OCI-LY7 (cell line): ENCODE data around the gene ID2. TPM values are rescaled to one million over a fixed set of nuclear protein-coding genes. Genes with fewer than 3 reads are reported as not detected.

ENCODE experiments used
- BruUV-seq: library from RNA; stranded (reverse); fragments of 400-500 nt; replicated peaks from 2 replicates; lab custom pipeline; 2021; lab: Mats Ljungman, UMichigan
- CTCF ChIA-PET: fragments of 300-600 bp; sonication (Branson Sonifier 250); formaldehyde crosslinking; loops from one replicate; lab custom pipeline; 2022; ENCODE audit warnings: antibody characterized with exemption; ENCODE audit not compliant: unreplicated experiment; lab: Charles Lee
- POLR2A ChIA-PET: fragments of 300-600 bp; sonication (Branson Sonifier 250); formaldehyde crosslinking; loops from one replicate; lab custom pipeline; 2022; ENCODE audit warnings: antibody characterized with exemption; lab: Charles Lee
- DNase-seq: peaks from one replicate; pipeline ENCODE4 v3.0.0-alpha.2; 2015; ENCODE audit warnings: low spot score
- H2AFZ ChIP-seq: fragments of 200-600 bp; sonication (generic), shearing (Covaris generic); 2 replicates; pipeline ENCODE4 v1.6.1; 2014; ENCODE audit warnings: mild to moderate bottlenecking, antibody characterized with exemption, low read length, moderate library complexity
- H3K27ac ChIP-seq: fragments of 200-600 bp; sonication (generic); 2 replicates; pipeline ENCODE4 v1.5.1; 2014; ENCODE audit warnings: mixed run types, low read depth, mild to moderate bottlenecking, moderate library complexity, low read length, inconsistent platforms; ENCODE audit not compliant: poor library complexity, severe bottlenecking
- H3K36me3 ChIP-seq: fragments of 200-600 bp; sonication (generic); 2 replicates; pipeline ENCODE4 v1.6.1; 2014; ENCODE audit warnings: mild to moderate bottlenecking, antibody characterized with exemption, low read length, moderate library complexity, mixed read lengths; ENCODE audit not compliant: insufficient read depth
- H3K4me1 ChIP-seq: fragments of 200-600 bp; sonication (generic); 2 replicates; pipeline ENCODE4 v1.5.1; 2014; ENCODE audit warnings: mild to moderate bottlenecking, low read length; ENCODE audit not compliant: insufficient read depth, poor library complexity, severe bottlenecking
- H3K4me2 ChIP-seq: fragments of 200-600 bp; sonication (generic); 2 replicates; pipeline ENCODE4 v1.6.1; 2014; ENCODE audit warnings: mild to moderate bottlenecking, low read length
- H3K4me3 ChIP-seq: fragments of 200-600 bp; sonication (generic); 2 replicates; pipeline ENCODE4 v1.5.1; 2014; ENCODE audit warnings: mild to moderate bottlenecking, low read depth, low read length; ENCODE audit not compliant: poor library complexity, severe bottlenecking
- H3K79me2 ChIP-seq: fragments of 200-600 bp; sonication (generic); 2 replicates; pipeline ENCODE4 v1.6.1; 2016; ENCODE audit warnings: low read depth, mild to moderate bottlenecking, low read length, moderate library complexity, mixed read lengths; ENCODE audit not compliant: insufficient read depth
- H3K9me2 ChIP-seq: fragments of 200-600 bp; sonication (generic); 2 replicates; pipeline ENCODE4 v1.6.1; 2016; ENCODE audit warnings: mild to moderate bottlenecking, low read length, mixed read lengths; ENCODE audit not compliant: insufficient read depth
- H3K9me3 ChIP-seq: fragments of 200-600 bp; sonication (generic); 2 replicates; pipeline ENCODE4 v1.6.1; 2014; ENCODE audit warnings: mild to moderate bottlenecking, mixed run types, low read length, mixed read lengths
- H4K20me1 ChIP-seq: fragments of 200-600 bp; sonication (generic); 2 replicates; pipeline ENCODE4 v1.6.1; 2014; ENCODE audit warnings: mild to moderate bottlenecking, antibody characterized with exemption, low read length, moderate library complexity, mixed read lengths; ENCODE audit not compliant: insufficient read depth
- EZH2phosphoT487 ChIP-seq: fragments of 200-600 bp; sonication (generic); IDR thresholded peaks from 2 replicates; pipeline ENCODE4 v1.6.1; 2018; ENCODE audit warnings: low read depth, borderline replicate concordance, mild to moderate bottlenecking, mixed run types, antibody characterized with exemption, low read length, moderate library complexity, mixed read lengths
- intact Hi-C: fragments of 100-400 bp; cut with micrococcal nuclease; formaldehyde crosslinking; loops from one replicate; pipeline ENCODE4 v1.10.0; 2022; ENCODE audit not compliant: unreplicated experiment
- total RNA-seq, 2 experiments: library from RNA; depleted of rRNA in 1 of 2; stranded (reverse); fragments of >200 nt in 1 of 2; shearing (Covaris generic) in 1 of 2; gene quantifications; 2 replicates each; pipeline ENCODE4 v1.2.3, GENCODE V29; 2014 to 2022
- TF ChIP-seq, protein P1 (sequence below): fragments of 200-600 bp; sonication (generic); conservative IDR thresholded peaks from 2 replicates; pipeline ENCODE4 v1.5.1; 2014; ENCODE audit warnings: mild to moderate bottlenecking, antibody characterized with exemption, low read length, moderate library complexity, mixed read lengths

Gene ID2
- total RNA-seq, 2 experiments from 2014 or later = 79.3 to 498 TPM

DNA sequence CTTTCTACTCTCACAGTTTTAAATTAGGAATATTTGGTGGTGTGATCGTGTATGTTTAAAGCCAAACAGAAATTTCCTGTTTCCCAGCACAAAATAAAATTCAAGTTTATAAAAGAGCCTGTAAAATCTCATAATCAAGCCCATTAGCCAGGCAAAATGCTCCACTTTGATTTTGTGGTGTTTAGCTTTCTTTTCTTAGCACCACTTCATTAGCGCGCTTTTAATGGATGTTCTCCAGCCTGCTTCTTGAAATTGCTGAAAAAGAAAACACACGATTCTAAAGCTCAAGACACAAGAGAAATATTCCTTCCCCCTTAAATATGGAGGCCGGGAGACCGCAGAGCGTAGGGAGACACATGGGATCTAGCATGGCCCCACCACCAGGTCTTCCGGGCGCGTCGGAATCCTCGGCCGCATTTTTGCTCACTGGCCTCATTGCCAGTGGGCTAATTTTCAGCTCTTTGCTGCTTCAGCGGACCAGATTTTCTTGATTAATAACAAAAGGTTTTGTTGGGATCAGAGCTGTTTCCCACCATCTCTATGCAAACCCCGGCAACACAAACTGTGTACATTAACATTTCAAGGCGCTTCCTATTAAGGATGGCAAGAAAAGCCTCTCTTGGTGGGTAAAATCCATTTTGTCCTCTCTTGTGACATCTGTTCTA, 40.4 kb upstream of the ID2 start:
- intact Hi-C loops = no loop called here
- BruUV-seq = no TSS peak

DNA sequence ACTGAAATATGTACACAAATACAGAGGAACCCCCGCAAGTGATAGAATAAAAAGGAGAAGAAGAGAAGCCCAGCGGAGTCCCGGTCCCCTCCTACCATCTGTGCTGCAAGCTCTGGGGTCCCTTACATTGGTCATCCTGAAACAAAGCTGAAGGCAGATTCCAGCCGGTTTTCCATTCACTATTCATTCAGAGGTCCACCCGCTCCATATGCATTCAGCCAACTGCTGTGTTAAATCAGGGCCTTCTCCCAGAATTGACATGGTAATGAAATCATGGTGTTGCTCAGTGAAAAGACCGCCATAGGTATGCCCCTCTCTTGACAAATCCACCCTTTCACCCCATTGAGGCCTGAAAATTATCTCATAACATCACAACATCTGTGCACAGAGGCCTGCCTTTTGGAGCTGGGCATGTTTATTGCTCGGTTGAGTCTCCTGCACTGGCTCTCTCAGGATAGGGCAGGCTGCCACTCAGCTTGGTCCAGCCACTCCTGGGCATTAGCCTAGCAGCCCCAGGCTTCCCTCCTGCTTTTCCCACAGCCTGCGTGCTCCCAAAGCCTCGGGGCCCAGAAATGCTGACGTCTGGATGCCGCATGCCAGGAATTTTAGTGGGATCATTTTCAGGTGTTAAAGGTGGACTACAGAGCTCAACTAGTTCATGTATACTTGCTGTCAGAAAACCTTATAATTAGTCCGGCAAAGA, 39.3 kb upstream of the ID2 start:
- H3K9me2 ChIP-seq = no peaks in the 10 kb centered on the region
- no peaks in the 10 kb centered on the region for H3K79me2 ChIP-seq
- H2AFZ ChIP-seq = no peak overlapping the region
- TF ChIP-seq EZH2phosphoT487 = no peak
- TF ChIP-seq, protein P1, sequence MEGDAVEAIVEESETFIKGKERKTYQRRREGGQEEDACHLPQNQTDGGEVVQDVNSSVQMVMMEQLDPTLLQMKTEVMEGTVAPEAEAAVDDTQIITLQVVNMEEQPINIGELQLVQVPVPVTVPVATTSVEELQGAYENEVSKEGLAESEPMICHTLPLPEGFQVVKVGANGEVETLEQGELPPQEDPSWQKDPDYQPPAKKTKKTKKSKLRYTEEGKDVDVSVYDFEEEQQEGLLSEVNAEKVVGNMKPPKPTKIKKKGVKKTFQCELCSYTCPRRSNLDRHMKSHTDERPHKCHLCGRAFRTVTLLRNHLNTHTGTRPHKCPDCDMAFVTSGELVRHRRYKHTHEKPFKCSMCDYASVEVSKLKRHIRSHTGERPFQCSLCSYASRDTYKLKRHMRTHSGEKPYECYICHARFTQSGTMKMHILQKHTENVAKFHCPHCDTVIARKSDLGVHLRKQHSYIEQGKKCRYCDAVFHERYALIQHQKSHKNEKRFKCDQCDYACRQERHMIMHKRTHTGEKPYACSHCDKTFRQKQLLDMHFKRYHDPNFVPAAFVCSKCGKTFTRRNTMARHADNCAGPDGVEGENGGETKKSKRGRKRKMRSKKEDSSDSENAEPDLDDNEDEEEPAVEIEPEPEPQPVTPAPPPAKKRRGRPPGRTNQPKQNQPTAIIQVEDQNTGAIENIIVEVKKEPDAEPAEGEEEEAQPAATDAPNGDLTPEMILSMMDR = no peak
- ChIA-PET CTCF (no interaction called here), POLR2A (interaction anchor here (0.6 to 1.0 kb wide), 3 partner anchors 40 to 855 kb away, joined by 3 to 6 read pairs (median 4); partner anchors contain the start of gene ID2)
- no peak for DNase-seq
- H3K36me3 ChIP-seq = no peaks in the 10 kb centered on the region
- H3K4me3 ChIP-seq = no peak overlapping the region
- no TSS peak for BruUV-seq
- H3K9me3 ChIP-seq = peaks cover 6% of the 10 kb centered on the region; the same call in 1 of the 2 replicates
- no peak overlapping the region for H3K27ac ChIP-seq
- H4K20me1 ChIP-seq = no peaks in the 10 kb centered on the region
- no peak overlapping the region for H3K4me2 ChIP-seq
- intact Hi-C loops = no loop called here
- no peaks in the 10 kb centered on the region for H3K4me1 ChIP-seq

More for the DNA sequence above, 40.4 kb upstream of the ID2 start:
- CTCF ChIA-PET = no interaction called here
- no peaks in the 10 kb centered on the region for H3K36me3 ChIP-seq
- H3K9me3 ChIP-seq = no peaks in the 10 kb centered on the region
- H3K4me1 ChIP-seq = no peaks in the 10 kb centered on the region
- no peak overlapping the region for H2AFZ ChIP-seq
- H4K20me1 ChIP-seq = no peaks in the 10 kb centered on the region
- H3K27ac ChIP-seq = no peak overlapping the region
- no peak for TF ChIP-seq EZH2phosphoT487
- TF ChIP-seq, protein P1 = no peak
- no peaks in the 10 kb centered on the region for H3K79me2 ChIP-seq
- H3K4me2 ChIP-seq = no peak overlapping the region
- H3K4me3 ChIP-seq = no peak overlapping the region
- no peak for DNase-seq
- H3K9me2 ChIP-seq = no peaks in the 10 kb centered on the region
- POLR2A ChIA-PET = interaction anchor here (0.5 to 0.8 kb wide), 2 partner anchors 89 to 854 kb away, joined by 3 to 4 read pairs; no protein-coding TSS in a partner anchor
